Astrocyte (in vitro differentiated cells and primary cell): Measurements from ENCODE around the gene ELOVL1.

Experiments used
- EZH2 ChIP-seq: IDR thresholded peaks from 2 replicates; pipeline ENCODE4 v1.6.1; 2012; ENCODE audit warnings: mild to moderate bottlenecking, low read length, inconsistent platforms; ENCODE audit not compliant: insufficient read depth
- TF ChIP-seq, protein P1 (sequence below): IDR thresholded peaks from 2 replicates; pipeline ENCODE4 v1.5.1; 2011; ENCODE audit warnings: low read depth, mild to moderate bottlenecking, inconsistent platforms, low read length, moderate library complexity; ENCODE audit not compliant: insufficient read depth

DNA sequence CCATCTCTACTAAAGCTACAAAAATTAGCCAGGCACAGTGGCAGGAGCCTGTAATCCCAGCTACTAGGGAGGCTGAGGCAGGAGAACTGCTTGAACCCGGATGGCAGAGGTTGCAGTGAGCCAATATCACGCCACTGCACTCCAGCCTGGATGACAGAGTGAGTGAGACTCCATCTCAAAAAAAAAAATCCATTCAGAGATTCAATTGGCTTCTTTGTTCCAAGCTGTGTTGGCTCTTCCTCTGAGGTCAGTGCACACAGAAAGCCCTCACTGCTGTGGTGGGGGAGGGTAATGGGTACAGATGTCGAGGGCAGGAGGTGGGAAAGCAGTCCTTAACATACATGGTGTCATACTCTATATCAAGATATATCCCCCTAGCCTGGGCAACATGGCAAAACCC lies 52.3 kb downstream of the ELOVL1 start:
- TF ChIP-seq, protein P1, sequence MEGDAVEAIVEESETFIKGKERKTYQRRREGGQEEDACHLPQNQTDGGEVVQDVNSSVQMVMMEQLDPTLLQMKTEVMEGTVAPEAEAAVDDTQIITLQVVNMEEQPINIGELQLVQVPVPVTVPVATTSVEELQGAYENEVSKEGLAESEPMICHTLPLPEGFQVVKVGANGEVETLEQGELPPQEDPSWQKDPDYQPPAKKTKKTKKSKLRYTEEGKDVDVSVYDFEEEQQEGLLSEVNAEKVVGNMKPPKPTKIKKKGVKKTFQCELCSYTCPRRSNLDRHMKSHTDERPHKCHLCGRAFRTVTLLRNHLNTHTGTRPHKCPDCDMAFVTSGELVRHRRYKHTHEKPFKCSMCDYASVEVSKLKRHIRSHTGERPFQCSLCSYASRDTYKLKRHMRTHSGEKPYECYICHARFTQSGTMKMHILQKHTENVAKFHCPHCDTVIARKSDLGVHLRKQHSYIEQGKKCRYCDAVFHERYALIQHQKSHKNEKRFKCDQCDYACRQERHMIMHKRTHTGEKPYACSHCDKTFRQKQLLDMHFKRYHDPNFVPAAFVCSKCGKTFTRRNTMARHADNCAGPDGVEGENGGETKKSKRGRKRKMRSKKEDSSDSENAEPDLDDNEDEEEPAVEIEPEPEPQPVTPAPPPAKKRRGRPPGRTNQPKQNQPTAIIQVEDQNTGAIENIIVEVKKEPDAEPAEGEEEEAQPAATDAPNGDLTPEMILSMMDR = no peak
- no peak for TF ChIP-seq EZH2
